Activated CD8-positive, alpha-beta T cell treated with anti-CD3 and anti-CD28 coated beads, Interleukin-2, amount 10 ng/mL, durations not matched to agents 7 days and 5 days (primary cell): ENCODE results near the gene SCGB1C1. TPM values are rescaled to one million over a fixed set of nuclear protein-coding genes. Genes with fewer than 3 reads are reported as not detected.

Source experiments
- ATAC-seq: fragments of 150-1000 bp; cut with Tn5 transposase; one replicate; pipeline ENCODE4 v1.10.0; 2021; ENCODE audit warnings: moderate library complexity
- CTCF ChIA-PET: fragments of 350-600 bp; sonication (Branson Sonifier 250); formaldehyde crosslinking; loops from one replicate; lab custom pipeline; 2021; ENCODE audit warnings: antibody characterized with exemption; lab: Charles Lee
- POLR2A ChIA-PET: fragments of 350-600 bp; sonication (Branson Sonifier 250); formaldehyde crosslinking; loops from one replicate; lab custom pipeline; 2021; ENCODE audit warnings: antibody characterized with exemption; lab: Charles Lee
- DNase-seq: peaks from one replicate; pipeline ENCODE4 v3.0.0-alpha.2; 2020
- H3K27ac Mint-ChIP-seq: one replicate; pipeline ENCODE4 v1.8.0; 2021; ENCODE audit warnings: mild to moderate bottlenecking, mixed read lengths
- H3K27me3 Mint-ChIP-seq: one replicate; pipeline ENCODE4 v1.8.0; 2021; ENCODE audit warnings: low read depth, mixed read lengths
- H3K36me3 Mint-ChIP-seq: one replicate; pipeline ENCODE4 v1.8.0; 2021; ENCODE audit warnings: low read depth, mixed read lengths
- H3K4me1 Mint-ChIP-seq: one replicate; pipeline ENCODE4 v1.8.0; 2021; ENCODE audit warnings: low read depth, mixed read lengths
- H3K4me3 Mint-ChIP-seq: one replicate; pipeline ENCODE4 v1.8.0; 2021; ENCODE audit warnings: mild to moderate bottlenecking, mixed read lengths
- H3K9me3 Mint-ChIP-seq: one replicate; pipeline ENCODE4 v1.8.0; 2022; ENCODE audit warnings: mixed read lengths; ENCODE audit not compliant: insufficient read depth
- total RNA-seq, 2 experiments: library from RNA; stranded (reverse); gene quantifications; one replicate each; pipeline ENCODE4 v1.2.3, GENCODE V29; 2021

Gene SCGB1C1
- total RNA-seq, 2 experiments from 2014 or later = not detected

GRCh38 chr11:221998-222789, 29.3 kb downstream of the SCGB1C1 start:
- Mint-ChIP-seq H3K4me3 (no peak overlapping the region), H3K27me3 (no peaks in the 10 kb centered on the region), H3K36me3 (peaks cover 2% of the 10 kb centered on the region), H3K4me1 (peaks cover 6% of the 10 kb centered on the region), H3K9me3 (no peaks in the 10 kb centered on the region), H3K27ac (no peak overlapping the region)
- ATAC-seq (no peak), DNase-seq (no peak)
- CTCF ChIA-PET = interaction anchor here (2.8 kb wide), 1 partner anchor 28 kb away, joined by 10 read pairs; no protein-coding TSS in a partner anchor
- POLR2A ChIA-PET = interaction anchor here (0.6 to 1.0 kb wide), 2 partner anchors 45 to 499 kb away, joined by 3 read pairs; no protein-coding TSS in a partner anchor

- Mint-ChIP-seq H3K4me1 (peaks cover 6% of the 10 kb centered on the region), H3K4me3 (no peak overlapping the region), H3K9me3 (no peaks in the 10 kb centered on the region), H3K36me3 (no peaks in the 10 kb centered on the region), H3K27ac (no peak overlapping the region), H3K27me3 (no peaks in the 10 kb centered on the region)
- POLR2A ChIA-PET = no interaction called here
- CTCF ChIA-PET = interaction anchor here (2.8 kb wide), 1 partner anchor 27 kb away, joined by 10 read pairs; no protein-coding TSS in a partner anchor
- ATAC-seq (no peak), DNase-seq (no peak)
These were observed 30.3 kb downstream of the SCGB1C1 start for GRCh38 chr11:223026-223789.

GRCh38 chr11:223884-224283, 31.0 kb downstream of the SCGB1C1 start:
- ATAC-seq = no peak
- CTCF ChIA-PET = interaction anchor here (1.0 kb wide), 1 partner anchor 17 kb away, joined by 4 read pairs; the partner anchor contains the start of genes BET1L and RIC8A

GRCh38 chr11:224424-224823, 31.5 kb downstream of the SCGB1C1 start:
- Mint-ChIP-seq H3K36me3 (no peaks in the 10 kb centered on the region), H3K27me3 (no peaks in the 10 kb centered on the region), H3K4me1 (peaks cover 9% of the 10 kb centered on the region), H3K27ac (no peak overlapping the region), H3K4me3 (no peak overlapping the region), H3K9me3 (no peaks in the 10 kb centered on the region)
- CTCF ChIA-PET = interaction anchor here (1.0 kb wide), 1 partner anchor 17 kb away, joined by 4 read pairs; the partner anchor contains the start of genes BET1L and RIC8A
- ATAC-seq (no peak), DNase-seq (no peak)
- POLR2A ChIA-PET = interaction anchor here (1.1 kb wide), 1 partner anchor 17 kb away, joined by 3 read pairs; the partner anchor contains the start of genes BET1L and RIC8A

More at GRCh38 chr11:223884-224283, 31.0 kb downstream of the SCGB1C1 start:
- no peaks in the 10 kb centered on the region for H3K27me3 Mint-ChIP-seq
- no peaks in the 10 kb centered on the region for H3K9me3 Mint-ChIP-seq
- H3K36me3 Mint-ChIP-seq = no peaks in the 10 kb centered on the region
- peaks cover 9% of the 10 kb centered on the region for H3K4me1 Mint-ChIP-seq
- no peak overlapping the region for H3K4me3 Mint-ChIP-seq
- no peak for DNase-seq
- no peak overlapping the region for H3K27ac Mint-ChIP-seq
- POLR2A ChIA-PET = no interaction called here

- no peak for ATAC-seq
- peaks cover 3% of the 10 kb centered on the region for H3K36me3 Mint-ChIP-seq
- H3K9me3 Mint-ChIP-seq = no peaks in the 10 kb centered on the region
- POLR2A ChIA-PET = interaction anchor here (1.1 kb wide), 1 partner anchor 19 kb away, joined by 3 read pairs; the partner anchor contains the start of genes BET1L and RIC8A
- DNase-seq = no peak
- H3K27me3 Mint-ChIP-seq = no peaks in the 10 kb centered on the region
- no peak overlapping the region for H3K4me3 Mint-ChIP-seq
- CTCF ChIA-PET = no interaction called here
- H3K27ac Mint-ChIP-seq = peak overlapping the region; percentile 50
- H3K4me1 Mint-ChIP-seq = peaks cover 9% of the 10 kb centered on the region
These were observed 33.0 kb downstream of the SCGB1C1 start for GRCh38 chr11:225734-226453.

GRCh38 chr11:227824-228379, 35.0 kb downstream of the SCGB1C1 start:
- DNase-seq = no peak
- Mint-ChIP-seq H3K9me3 (no peaks in the 10 kb centered on the region), H3K27me3 (no peaks in the 10 kb centered on the region), H3K4me3 (no peak overlapping the region), H3K4me1 (peaks cover 9% of the 10 kb centered on the region), H3K36me3 (peaks cover 3% of the 10 kb centered on the region), H3K27ac (no peak overlapping the region)
- no peak for ATAC-seq
- POLR2A ChIA-PET = interaction anchor here (1.3 kb wide), 1 partner anchor 15 kb away, joined by 3 read pairs; no protein-coding TSS in a partner anchor
- CTCF ChIA-PET = no interaction called here

GRCh38 chr11:230431-230830, 37.6 kb downstream of the SCGB1C1 start:
- H3K9me3 Mint-ChIP-seq = no peaks in the 10 kb centered on the region
- POLR2A ChIA-PET = interaction anchor here (1.3 kb wide), 1 partner anchor 23 kb away, joined by 3 read pairs; the partner anchor contains the start of genes BET1L and RIC8A
- H3K27ac Mint-ChIP-seq = no peak overlapping the region

GRCh38 chr11:232783-233565, 40.1 kb downstream of the SCGB1C1 start:
- ATAC-seq = no peak
- ChIA-PET CTCF (no interaction called here), POLR2A (no interaction called here)
- no peaks in the 10 kb centered on the region for H3K9me3 Mint-ChIP-seq
- DNase-seq = no peak
- no peak overlapping the region for H3K27ac Mint-ChIP-seq
- H3K4me1 Mint-ChIP-seq = peaks cover 19% of the 10 kb centered on the region
- no peak overlapping the region for H3K4me3 Mint-ChIP-seq
- no peaks in the 10 kb centered on the region for H3K27me3 Mint-ChIP-seq
- H3K36me3 Mint-ChIP-seq = peaks cover 5% of the 10 kb centered on the region

More at GRCh38 chr11:230431-230830, 37.6 kb downstream of the SCGB1C1 start:
- peaks cover 17% of the 10 kb centered on the region for H3K4me1 Mint-ChIP-seq
- no peak for ATAC-seq
- CTCF ChIA-PET = interaction anchor here (1.3 to 1.6 kb wide), 4 partner anchors 11 to 23 kb away, joined by 3 to 7 read pairs (median 4); partner anchors contain the start of genes BET1L and RIC8A
- H3K36me3 Mint-ChIP-seq = peaks cover 3% of the 10 kb centered on the region
- no peak overlapping the region for H3K4me3 Mint-ChIP-seq
- H3K27me3 Mint-ChIP-seq = no peaks in the 10 kb centered on the region
- no peak for DNase-seq

- CTCF ChIA-PET = interaction anchor here (0.7 to 1.6 kb wide), 3 partner anchors 16 to 28 kb away, joined by 3 to 9 read pairs (median 4); partner anchors contain the start of gene BET1L
- Mint-ChIP-seq H3K4me3 (peak overlapping the region; percentile 85), H3K9me3 (no peaks in the 10 kb centered on the region), H3K27me3 (no peaks in the 10 kb centered on the region), H3K36me3 (peaks cover 14% of the 10 kb centered on the region), H3K27ac (peak overlapping the region; percentile 82), H3K4me1 (peaks cover 35% of the 10 kb centered on the region)
- no peak for DNase-seq
- no peak for ATAC-seq
- POLR2A ChIA-PET = interaction anchor here (0.6 to 0.8 kb wide), 2 partner anchors 19 to 31 kb away, joined by 3 to 4 read pairs; no protein-coding TSS in a partner anchor
These were observed 42.3 kb downstream of the SCGB1C1 start for GRCh38 chr11:235180-235579.

- H3K4me1 Mint-ChIP-seq = peaks cover 38% of the 10 kb centered on the region
These were observed 42.7 kb downstream of the SCGB1C1 start for GRCh38 chr11:235609-235996.

More at GRCh38 chr11:235609-235996, 42.7 kb downstream of the SCGB1C1 start:
- H3K4me3 Mint-ChIP-seq = peak overlapping the region; percentile 85
- ChIA-PET POLR2A (interaction anchor here (0.8 to 2.7 kb wide), 2 partner anchors 20 to 29 kb away, joined by 3 to 16 read pairs; partner anchors contain the start of genes BET1L and RIC8A), CTCF (interaction anchor here (1.6 kb wide), 1 partner anchor 15 kb away, joined by 9 read pairs; no protein-coding TSS in a partner anchor)
- no peaks in the 10 kb centered on the region for H3K27me3 Mint-ChIP-seq
- H3K36me3 Mint-ChIP-seq = peaks cover 14% of the 10 kb centered on the region
- peak; percentile 70 for DNase-seq
- no peaks in the 10 kb centered on the region for H3K9me3 Mint-ChIP-seq
- peak overlapping the region; percentile 82 for H3K27ac Mint-ChIP-seq
- ATAC-seq = peak; percentile 22
